ENCODE data around the gene SCG3.
"Not testable (repeated sequence)": the region's sequence is repeated elsewhere in the genome, so short reads cannot be mapped to it uniquely, and the experiment has no call there.

Gene SCG3

GRCh38 chr15:51652084-51652668, 29.1 kb upstream of the SCG3 start:
- no peaks in the 10 kb centered on the region for H3K36me3 ChIP-seq (ENCODE audit: control insufficient read depth in 1 of 2, insufficient read depth in 2 of 2, low read depth in 1 of 2, low read length in 2 of 2)
- no peak overlapping the region for H2AK5ac ChIP-seq (ENCODE audit: low read length, severe bottlenecking)
- H3K4me2 ChIP-seq (ENCODE audit: low read length, poor library complexity, severe bottlenecking), result no peak overlapping the region
- H2BK5ac ChIP-seq (ENCODE audit: low read depth, low read length, poor library complexity, severe bottlenecking), result no peak overlapping the region
- no peak overlapping the region for H3K9ac ChIP-seq (ENCODE audit: low read length)
- H3K4me3 ChIP-seq (ENCODE audit: insufficient read depth in 1 of 2, low read depth in 1 of 2, low read length in 2 of 2), result no peak overlapping the region
- no peaks in the 10 kb centered on the region for H3K79me1 ChIP-seq (replicated peaks; ENCODE audit: low read length, poor library complexity, severe bottlenecking)
- H3K4me1 ChIP-seq (ENCODE audit: control insufficient read depth, insufficient read depth, low read depth, low read length), result no peaks in the 10 kb centered on the region
- H2BK12ac ChIP-seq (ENCODE audit: low read length in 2 of 2), result no peak overlapping the region
- H4K8ac ChIP-seq (ENCODE audit: low read length), result no peak overlapping the region
- H3K27me3 ChIP-seq (ENCODE audit: control insufficient read depth in 1 of 2, insufficient read depth in 1 of 2, low read length in 2 of 2), result peaks cover 0 to 4% of the 10 kb centered on the region in 2 experiments
- H2AFZ ChIP-seq (ENCODE audit: low read depth, low read length), result no peak overlapping the region
- no peaks in the 10 kb centered on the region for H3K9me3 ChIP-seq (ENCODE audit: control insufficient read depth, low read length)
- DNase-seq, result no peak
- WGBS, result 87% methylated on average over 5 of the region's 5 CpGs
- H3K18ac ChIP-seq (ENCODE audit: low read depth in 1 of 2, low read length in 2 of 2), result no peak overlapping the region
- H2BK120ac ChIP-seq (ENCODE audit: low read depth, low read length), result no peak overlapping the region
- H4K91ac ChIP-seq (ENCODE audit: low read length), result no peak overlapping the region
- no peak overlapping the region for H3K27ac ChIP-seq (ENCODE audit: low read length, poor library complexity, severe bottlenecking)
- H3K14ac ChIP-seq (ENCODE audit: low read length in 2 of 2), result no peak overlapping the region
- no peak overlapping the region for H2BK15ac ChIP-seq (ENCODE audit: low read depth, poor library complexity, severe bottlenecking)
- no peak overlapping the region for H3K4ac ChIP-seq (ENCODE audit: low read depth in 1 of 2, low read length in 2 of 2)
- H3K23ac ChIP-seq (ENCODE audit: low read length in 2 of 2), result no peak overlapping the region

GRCh38 chr15:51655401-51656057, 25.8 kb upstream of the SCG3 start:
- H3K18ac ChIP-seq (ENCODE audit: low read depth in 1 of 2, low read length in 2 of 2); H2BK120ac ChIP-seq (ENCODE audit: low read depth, low read length); H3K4ac ChIP-seq (ENCODE audit: low read depth in 1 of 2, low read length in 2 of 2); H4K8ac ChIP-seq (ENCODE audit: low read length); H3K4me2 ChIP-seq (ENCODE audit: low read length, poor library complexity, severe bottlenecking); H3K4me1 ChIP-seq (ENCODE audit: control insufficient read depth, insufficient read depth, low read depth, low read length); H2BK5ac ChIP-seq (ENCODE audit: low read depth, low read length, poor library complexity, severe bottlenecking); H3K4me3 ChIP-seq (ENCODE audit: insufficient read depth in 1 of 2, low read depth in 1 of 2, low read length in 2 of 2); H3K27me3 ChIP-seq (ENCODE audit: control insufficient read depth in 1 of 2, insufficient read depth in 1 of 2, low read length in 2 of 2); H4K91ac ChIP-seq (ENCODE audit: low read length); H2BK15ac ChIP-seq (ENCODE audit: low read depth, poor library complexity, severe bottlenecking); H2AFZ ChIP-seq (ENCODE audit: low read depth, low read length); H3K27ac ChIP-seq (ENCODE audit: low read length, poor library complexity, severe bottlenecking); DNase-seq; H2BK12ac ChIP-seq (ENCODE audit: low read length in 2 of 2); H3K36me3 ChIP-seq (ENCODE audit: control insufficient read depth in 1 of 2, insufficient read depth in 2 of 2, low read depth in 1 of 2, low read length in 2 of 2); H2AK5ac ChIP-seq (ENCODE audit: low read length, severe bottlenecking); H3K9me3 ChIP-seq (ENCODE audit: control insufficient read depth, low read length); H3K9ac ChIP-seq (ENCODE audit: low read length); H3K23ac ChIP-seq (ENCODE audit: low read length in 2 of 2); H3K79me1 ChIP-seq (replicated peaks; ENCODE audit: low read length, poor library complexity, severe bottlenecking): not testable (repeated sequence)
- WGBS, result 95% methylated on average over 23 of the region's 24 CpGs
- peak overlapping the region in 1 of 2 experiments; percentile 15 for H3K14ac ChIP-seq (ENCODE audit: low read length in 2 of 2)

GRCh38 chr15:51658664-51659063, 22.6 kb upstream of the SCG3 start:
- Histone ChIP-seq H2AK5ac (ENCODE audit: low read length, severe bottlenecking) (no peak overlapping the region), H3K9ac (ENCODE audit: low read length) (no peak overlapping the region), H3K4me2 (ENCODE audit: low read length, poor library complexity, severe bottlenecking) (no peak overlapping the region), H3K9me3 (ENCODE audit: control insufficient read depth, low read length) (no peaks in the 10 kb centered on the region), H4K91ac (ENCODE audit: low read length) (no peak overlapping the region), H2BK15ac (ENCODE audit: low read depth, poor library complexity, severe bottlenecking) (no peak overlapping the region), H3K18ac (ENCODE audit: low read depth in 1 of 2, low read length in 2 of 2) (no peak overlapping the region), H3K4me3 (ENCODE audit: insufficient read depth in 1 of 2, low read depth in 1 of 2, low read length in 2 of 2) (no peak overlapping the region), H2BK12ac (ENCODE audit: low read length in 2 of 2) (no peak overlapping the region), H3K14ac (ENCODE audit: low read length in 2 of 2) (no peak overlapping the region), H4K8ac (ENCODE audit: low read length) (no peak overlapping the region), H3K23ac (ENCODE audit: low read length in 2 of 2) (no peak overlapping the region), H2AFZ (ENCODE audit: low read depth, low read length) (no peak overlapping the region), H2BK120ac (ENCODE audit: low read depth, low read length) (no peak overlapping the region), H3K4me1 (ENCODE audit: control insufficient read depth, insufficient read depth, low read depth, low read length) (no peaks in the 10 kb centered on the region), H2BK5ac (ENCODE audit: low read depth, low read length, poor library complexity, severe bottlenecking) (no peak overlapping the region), H3K79me1 (replicated peaks; ENCODE audit: low read length, poor library complexity, severe bottlenecking) (no peaks in the 10 kb centered on the region), H3K36me3 (ENCODE audit: control insufficient read depth in 1 of 2, insufficient read depth in 2 of 2, low read depth in 1 of 2, low read length in 2 of 2) (no peaks in the 10 kb centered on the region), H3K27me3 (ENCODE audit: control insufficient read depth in 1 of 2, insufficient read depth in 1 of 2, low read length in 2 of 2) (peaks cover 0 to 6% of the 10 kb centered on the region in 2 experiments), H3K27ac (ENCODE audit: low read length, poor library complexity, severe bottlenecking) (no peak overlapping the region), H3K4ac (ENCODE audit: low read depth in 1 of 2, low read length in 2 of 2) (no peak overlapping the region)
- 85% methylated on average over 3 of the region's 3 CpGs for WGBS
- no peak for DNase-seq

- Histone ChIP-seq H4K91ac (ENCODE audit: low read length) (no peak overlapping the region), H2BK12ac (ENCODE audit: low read length in 2 of 2) (no peak overlapping the region), H2BK120ac (ENCODE audit: low read depth, low read length) (no peak overlapping the region), H2AFZ (ENCODE audit: low read depth, low read length) (no peak overlapping the region), H3K36me3 (ENCODE audit: control insufficient read depth in 1 of 2, insufficient read depth in 2 of 2, low read depth in 1 of 2, low read length in 2 of 2) (no peaks in the 10 kb centered on the region), H3K23ac (ENCODE audit: low read length in 2 of 2) (no peak overlapping the region), H2BK15ac (ENCODE audit: low read depth, poor library complexity, severe bottlenecking) (no peak overlapping the region), H3K27me3 (ENCODE audit: control insufficient read depth in 1 of 2, insufficient read depth in 1 of 2, low read length in 2 of 2) (peaks cover 0 to 6% of the 10 kb centered on the region in 2 experiments), H3K18ac (ENCODE audit: low read depth in 1 of 2, low read length in 2 of 2) (no peak overlapping the region), H3K4me1 (ENCODE audit: control insufficient read depth, insufficient read depth, low read depth, low read length) (no peaks in the 10 kb centered on the region), H3K4me2 (ENCODE audit: low read length, poor library complexity, severe bottlenecking) (no peak overlapping the region), H3K27ac (ENCODE audit: low read length, poor library complexity, severe bottlenecking) (no peak overlapping the region), H3K9me3 (ENCODE audit: control insufficient read depth, low read length) (no peaks in the 10 kb centered on the region), H2BK5ac (ENCODE audit: low read depth, low read length, poor library complexity, severe bottlenecking) (no peak overlapping the region), H3K4me3 (ENCODE audit: insufficient read depth in 1 of 2, low read depth in 1 of 2, low read length in 2 of 2) (no peak overlapping the region), H4K8ac (ENCODE audit: low read length) (no peak overlapping the region), H3K9ac (ENCODE audit: low read length) (no peak overlapping the region), H2AK5ac (ENCODE audit: low read length, severe bottlenecking) (no peak overlapping the region), H3K79me1 (replicated peaks; ENCODE audit: low read length, poor library complexity, severe bottlenecking) (no peaks in the 10 kb centered on the region), H3K4ac (ENCODE audit: low read depth in 1 of 2, low read length in 2 of 2) (no peak overlapping the region), H3K14ac (ENCODE audit: low read length in 2 of 2) (no peak overlapping the region)
- WGBS, result 100% methylated on average over 2 of the region's 2 CpGs
- DNase-seq, result no peak
These were observed 20.2 kb upstream of the SCG3 start for GRCh38 chr15:51661072-51661471.

Data from mesenchymal stem cell (in vitro differentiated cells and primary cell).